NCI-H2171 treated with DMSO at 0.1 percent for 48 hours (cell line): ENCODE results near the gene ADORA2A.

Experiments
- DNase-seq: peaks from one replicate; lab custom pipeline; 2025; lab: John Stamatoyannopoulos, UW

Gene ADORA2A

DNA sequence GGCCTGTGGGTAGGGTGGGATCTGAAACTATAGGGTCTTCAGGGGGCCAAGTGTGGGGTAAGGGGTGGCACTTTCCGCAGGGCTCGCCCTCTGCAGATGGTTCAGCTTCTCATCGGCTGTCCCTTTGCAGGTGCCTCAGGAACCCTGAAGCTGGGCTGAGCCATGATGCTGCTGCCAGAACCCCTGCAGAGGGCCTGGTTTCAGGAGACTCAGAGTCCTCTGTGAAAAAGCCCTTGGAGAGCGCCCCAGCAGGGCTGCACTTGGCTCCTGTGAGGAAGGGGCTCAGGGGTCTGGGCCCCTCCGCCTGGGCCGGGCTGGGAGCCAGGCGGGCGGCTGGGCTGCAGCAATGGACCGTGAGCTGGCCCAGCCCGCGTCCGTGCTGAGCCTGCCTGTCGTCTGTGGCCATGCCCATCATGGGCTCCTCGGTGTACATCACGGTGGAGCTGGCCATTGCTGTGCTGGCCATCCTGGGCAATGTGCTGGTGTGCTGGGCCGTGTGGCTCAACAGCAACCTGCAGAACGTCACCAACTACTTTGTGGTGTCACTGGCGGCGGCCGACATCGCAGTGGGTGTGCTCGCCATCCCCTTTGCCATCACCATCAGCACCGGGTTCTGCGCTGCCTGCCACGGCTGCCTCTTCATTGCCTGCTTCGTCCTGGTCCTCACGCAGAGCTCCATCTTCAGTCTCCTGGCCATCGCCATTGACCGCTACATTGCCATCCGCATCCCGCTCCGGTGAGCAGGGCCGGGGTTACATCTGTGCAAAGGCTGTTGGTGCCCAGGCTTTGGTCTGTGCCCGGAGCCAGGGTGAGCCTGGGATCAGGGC, 5.8 kb downstream of the ADORA2A start:
- no peak for DNase-seq

DNA sequence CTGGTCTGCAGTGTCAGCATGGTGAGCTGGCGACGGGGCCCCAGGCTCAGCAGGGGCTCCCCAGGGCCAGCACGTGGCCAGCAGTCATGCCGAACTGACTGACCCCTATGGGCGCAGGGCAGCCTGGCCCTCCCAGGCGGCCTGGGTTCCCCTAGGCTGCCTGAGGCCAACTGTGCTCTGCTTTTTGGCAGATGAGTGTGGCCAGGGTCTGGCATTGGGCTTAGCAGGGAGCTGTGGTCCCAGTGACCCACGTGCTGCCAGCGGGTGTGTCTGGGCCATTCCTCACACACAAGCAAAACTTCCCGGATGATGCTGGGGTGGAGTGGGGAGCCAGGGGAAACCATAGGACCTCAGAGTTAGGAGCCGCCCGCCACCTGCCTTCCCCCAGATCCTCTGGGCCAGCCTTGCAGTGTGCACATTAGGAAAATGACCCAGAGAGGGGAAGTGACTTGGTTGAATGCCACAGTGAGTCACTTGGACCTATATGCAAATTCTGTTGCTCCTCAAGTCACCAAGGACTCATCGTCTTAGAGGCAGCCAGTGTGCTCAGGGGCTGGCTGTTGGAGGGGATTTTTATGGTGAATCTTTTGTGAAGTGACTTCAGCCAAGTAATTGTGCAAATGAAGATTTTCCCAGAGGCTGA, 6.5 kb downstream of the ADORA2A start:
- no peak for DNase-seq

DNA sequence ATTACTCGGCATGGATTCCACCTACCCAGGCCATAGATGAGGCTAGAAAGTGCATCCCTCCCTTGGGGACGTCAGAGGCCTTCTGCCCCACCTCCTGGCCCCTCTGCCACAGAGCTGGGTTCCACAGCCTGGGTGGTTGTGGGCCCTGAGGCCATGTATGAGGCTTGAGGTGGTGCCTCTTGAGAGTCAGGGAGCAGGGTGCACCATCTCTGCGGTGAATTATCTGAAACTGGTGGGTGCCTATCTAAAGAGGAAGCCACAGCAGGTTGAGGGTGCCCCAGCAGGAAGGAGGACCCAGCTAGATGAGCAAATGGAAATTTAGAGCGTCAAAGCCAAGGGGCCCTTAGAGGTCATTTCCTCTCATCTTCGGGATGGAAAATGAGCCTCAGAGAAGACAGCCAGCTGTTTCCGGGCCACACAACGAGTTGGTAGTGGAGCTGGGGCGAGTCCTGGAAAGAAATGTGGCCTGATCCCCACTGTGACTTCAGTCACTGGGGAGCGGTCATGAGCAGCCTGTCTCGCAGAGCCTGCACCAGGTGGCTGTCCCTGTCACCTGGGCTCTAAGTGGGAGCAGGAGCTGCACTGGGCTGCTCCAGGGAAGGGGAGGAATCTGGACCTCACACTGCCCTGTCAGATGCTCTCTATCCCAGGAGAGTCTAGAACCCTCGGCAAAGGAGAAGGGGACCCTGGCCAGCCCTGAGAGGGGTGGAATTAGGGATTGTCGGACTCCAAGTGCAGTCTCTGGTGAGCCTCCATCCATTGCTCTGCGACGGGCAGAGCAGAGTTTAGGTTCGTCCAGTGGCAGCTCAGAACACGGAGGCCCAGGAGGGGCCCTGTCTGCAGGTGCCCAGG, 7.3 kb downstream of the ADORA2A start:
- no peak for DNase-seq

DNA sequence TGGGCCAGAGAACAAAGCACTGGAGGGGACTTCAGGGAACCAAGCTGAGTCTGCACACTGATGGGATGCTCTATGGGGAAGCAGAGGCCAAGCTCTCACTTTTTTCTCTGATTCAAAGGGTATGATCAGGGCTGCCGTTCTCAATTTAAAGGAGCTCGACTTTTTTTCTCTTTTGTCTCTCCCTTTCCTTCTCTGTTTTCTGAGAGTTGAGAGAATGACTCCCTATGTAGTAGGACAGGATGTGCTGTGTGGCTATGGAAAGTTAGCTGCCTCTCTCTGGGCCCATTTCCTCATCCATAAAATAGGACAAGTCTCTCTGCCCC, 7.9 kb downstream of the ADORA2A start:
- no peak for DNase-seq

DNA sequence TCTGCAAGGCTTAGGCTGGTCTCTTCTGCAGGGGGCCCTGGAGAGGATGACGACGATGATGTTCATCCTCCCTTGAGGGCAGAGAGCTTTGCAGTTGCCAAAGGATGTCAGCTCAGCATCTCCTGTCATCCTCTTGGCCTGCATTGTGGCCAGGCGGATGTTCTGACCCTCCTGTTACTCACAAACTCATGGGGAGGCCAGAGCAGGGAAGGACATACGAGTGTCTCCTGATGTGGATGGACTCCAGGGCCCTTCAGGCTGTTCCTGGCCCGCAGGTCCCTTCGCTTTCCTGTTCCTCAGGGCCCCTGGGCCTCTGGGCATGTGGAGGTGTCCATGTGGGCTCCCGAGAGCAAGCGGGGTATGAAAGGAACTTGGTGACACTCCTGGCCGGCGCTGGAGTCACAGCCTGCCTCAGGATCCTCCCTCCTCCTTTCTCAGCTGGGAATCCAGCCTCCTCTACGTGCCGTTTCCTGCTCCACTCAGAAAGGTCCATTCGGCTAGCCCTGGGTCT, 8.5 kb downstream of the ADORA2A start:
- no peak for DNase-seq

DNA sequence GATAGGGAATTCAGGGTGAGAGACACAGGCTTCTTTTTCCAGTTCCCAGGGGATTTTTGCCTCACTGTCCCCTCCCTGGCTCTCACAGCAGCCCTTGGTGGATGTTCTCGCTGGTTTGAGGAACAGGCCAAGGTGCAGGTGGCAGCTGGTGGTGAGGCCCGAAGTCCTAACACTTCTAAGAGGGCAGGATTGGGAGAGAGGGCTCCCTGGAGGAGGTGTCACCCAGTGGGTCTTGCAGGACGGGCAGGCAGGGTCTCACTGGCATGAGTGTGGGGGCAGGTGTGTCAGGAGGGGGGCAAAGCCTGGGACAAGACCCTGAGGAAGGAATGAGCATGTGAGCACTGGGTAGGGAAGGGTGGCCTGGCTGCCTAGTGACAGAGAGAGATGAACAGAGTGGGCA, 9.2 kb downstream of the ADORA2A start:
- no peak for DNase-seq

DNA sequence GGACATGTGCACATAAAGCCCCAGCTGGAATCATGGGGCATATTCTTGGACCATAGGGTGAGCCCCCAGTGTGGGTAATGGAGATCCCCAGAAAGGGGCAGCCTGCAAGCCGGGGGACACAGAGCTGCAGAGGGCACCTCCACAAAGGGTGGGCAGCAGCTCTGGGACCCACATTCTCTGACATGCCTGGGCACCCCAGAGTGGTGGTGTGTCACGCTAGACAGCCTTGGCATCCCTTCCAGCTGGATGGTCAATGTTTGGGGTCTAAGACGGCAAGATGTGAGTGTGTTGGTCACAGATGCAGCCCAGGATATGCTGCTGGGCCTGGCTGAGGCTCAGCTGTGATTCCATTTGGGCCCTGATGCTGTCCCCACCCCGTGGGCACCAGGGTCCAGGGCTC, 9.7 kb downstream of the ADORA2A start:
- no peak for DNase-seq

DNA sequence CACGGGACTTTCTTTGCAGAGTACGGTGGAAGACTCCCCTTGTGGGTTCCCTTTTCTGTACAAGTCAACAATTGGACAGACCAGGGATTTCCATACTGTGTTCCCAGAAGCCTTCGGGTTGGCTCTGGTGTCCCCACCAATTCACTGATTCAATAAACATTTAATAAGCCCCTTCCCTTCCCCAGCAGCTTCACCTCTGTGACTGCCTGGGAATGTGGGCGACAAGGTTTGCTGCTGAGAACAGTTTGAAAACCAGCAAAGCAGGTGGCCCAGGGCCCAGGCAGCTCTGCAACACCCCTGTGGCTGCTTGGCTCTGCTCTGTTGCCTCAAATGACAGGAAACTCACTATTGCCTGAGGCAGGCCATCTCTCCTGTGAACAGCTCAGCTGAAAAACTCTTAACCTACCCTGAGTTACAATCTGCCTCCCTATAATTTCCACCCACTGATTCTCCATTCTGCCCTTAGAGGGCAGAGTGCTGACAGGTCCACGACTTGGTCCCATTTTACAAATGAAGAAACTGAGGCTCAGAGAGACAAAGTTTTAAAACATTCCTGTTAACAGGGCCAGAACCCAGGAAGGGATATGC, 10.4 kb downstream of the ADORA2A start:
- no peak for DNase-seq

DNA sequence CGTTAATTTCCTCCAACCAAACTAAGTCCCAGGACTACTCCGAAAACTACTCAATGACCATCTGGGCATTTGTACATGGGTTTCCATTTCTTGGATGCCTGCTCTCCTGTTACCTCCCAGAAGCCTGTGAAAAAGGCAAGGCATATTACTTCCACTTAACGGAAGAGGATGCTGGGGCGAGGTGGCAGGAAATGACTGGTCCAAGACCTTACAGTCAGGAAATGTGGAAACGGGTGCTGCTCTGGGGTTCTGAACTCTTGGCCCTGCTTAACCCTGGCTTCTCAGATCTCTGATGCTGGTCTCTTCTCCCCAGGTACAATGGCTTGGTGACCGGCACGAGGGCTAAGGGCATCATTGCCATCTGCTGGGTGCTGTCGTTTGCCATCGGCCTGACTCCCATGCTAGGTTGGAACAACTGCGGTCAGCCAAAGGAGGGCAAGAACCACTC, 12.9 kb downstream of the ADORA2A start:
- no peak for DNase-seq

DNA sequence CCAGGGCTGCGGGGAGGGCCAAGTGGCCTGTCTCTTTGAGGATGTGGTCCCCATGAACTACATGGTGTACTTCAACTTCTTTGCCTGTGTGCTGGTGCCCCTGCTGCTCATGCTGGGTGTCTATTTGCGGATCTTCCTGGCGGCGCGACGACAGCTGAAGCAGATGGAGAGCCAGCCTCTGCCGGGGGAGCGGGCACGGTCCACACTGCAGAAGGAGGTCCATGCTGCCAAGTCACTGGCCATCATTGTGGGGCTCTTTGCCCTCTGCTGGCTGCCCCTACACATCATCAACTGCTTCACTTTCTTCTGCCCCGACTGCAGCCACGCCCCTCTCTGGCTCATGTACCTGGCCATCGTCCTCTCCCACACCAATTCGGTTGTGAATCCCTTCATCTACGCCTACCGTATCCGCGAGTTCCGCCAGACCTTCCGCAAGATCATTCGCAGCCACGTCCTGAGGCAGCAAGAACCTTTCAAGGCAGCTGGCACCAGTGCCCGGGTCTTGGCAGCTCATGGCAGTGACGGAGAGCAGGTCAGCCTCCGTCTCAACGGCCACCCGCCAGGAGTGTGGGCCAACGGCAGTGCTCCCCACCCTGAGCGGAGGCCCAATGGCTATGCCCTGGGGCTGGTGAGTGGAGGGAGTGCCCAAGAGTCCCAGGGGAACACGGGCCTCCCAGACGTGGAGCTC, 13.5 kb downstream of the ADORA2A start:
- DNase-seq = no peak

DNA sequence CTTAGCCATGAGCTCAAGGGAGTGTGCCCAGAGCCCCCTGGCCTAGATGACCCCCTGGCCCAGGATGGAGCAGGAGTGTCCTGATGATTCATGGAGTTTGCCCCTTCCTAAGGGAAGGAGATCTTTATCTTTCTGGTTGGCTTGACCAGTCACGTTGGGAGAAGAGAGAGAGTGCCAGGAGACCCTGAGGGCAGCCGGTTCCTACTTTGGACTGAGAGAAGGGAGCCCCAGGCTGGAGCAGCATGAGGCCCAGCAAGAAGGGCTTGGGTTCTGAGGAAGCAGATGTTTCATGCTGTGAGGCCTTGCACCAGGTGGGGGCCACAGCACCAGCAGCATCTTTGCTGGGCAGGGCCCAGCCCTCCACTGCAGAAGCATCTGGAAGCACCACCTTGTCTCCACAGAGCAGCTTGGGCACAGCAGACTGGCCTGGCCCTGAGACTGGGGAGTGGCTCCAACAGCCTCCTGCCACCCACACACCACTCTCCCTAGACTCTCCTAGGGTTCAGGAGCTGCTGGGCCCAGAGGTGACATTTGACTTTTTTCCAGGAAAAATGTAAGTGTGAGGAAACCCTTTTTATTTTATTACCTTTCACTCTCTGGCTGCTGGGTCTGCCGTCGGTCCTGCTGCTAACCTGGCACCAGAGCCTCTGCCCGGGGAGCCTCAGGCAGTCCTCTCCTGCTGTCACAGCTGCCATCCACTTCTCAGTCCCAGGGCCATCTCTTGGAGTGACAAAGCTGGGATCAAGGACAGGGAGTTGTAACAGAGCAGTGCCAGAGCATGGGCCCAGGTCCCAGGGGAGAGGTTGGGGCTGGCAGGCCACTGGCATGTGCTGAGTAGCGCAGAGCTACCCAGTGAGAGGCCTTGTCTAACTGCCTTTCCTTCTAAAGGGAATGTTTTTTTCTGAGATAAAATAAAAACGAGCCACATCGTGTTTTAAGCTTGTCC, 14.3 kb downstream of the ADORA2A start:
- DNase-seq = peak; percentile 5

DNA sequence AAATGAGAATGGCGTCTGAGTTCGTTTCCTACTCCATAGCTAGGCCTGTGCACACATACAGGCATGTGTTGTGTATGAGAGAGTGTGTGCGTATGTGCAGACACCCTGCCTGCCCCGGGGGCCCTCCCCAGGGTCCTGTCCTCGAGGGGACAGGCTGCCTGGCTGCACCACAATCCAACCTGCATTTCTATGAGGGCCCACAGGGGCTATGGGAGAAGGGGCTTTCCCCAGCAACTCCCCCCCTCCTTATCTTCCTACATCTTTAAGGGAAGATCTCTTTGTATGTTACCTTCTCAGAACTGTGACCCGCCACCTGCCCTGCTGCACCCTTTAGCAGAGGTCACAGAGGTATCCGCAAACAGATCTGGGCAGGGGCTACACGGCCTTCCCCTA, 14.9 kb downstream of the ADORA2A start:
- DNase-seq = no peak

DNA sequence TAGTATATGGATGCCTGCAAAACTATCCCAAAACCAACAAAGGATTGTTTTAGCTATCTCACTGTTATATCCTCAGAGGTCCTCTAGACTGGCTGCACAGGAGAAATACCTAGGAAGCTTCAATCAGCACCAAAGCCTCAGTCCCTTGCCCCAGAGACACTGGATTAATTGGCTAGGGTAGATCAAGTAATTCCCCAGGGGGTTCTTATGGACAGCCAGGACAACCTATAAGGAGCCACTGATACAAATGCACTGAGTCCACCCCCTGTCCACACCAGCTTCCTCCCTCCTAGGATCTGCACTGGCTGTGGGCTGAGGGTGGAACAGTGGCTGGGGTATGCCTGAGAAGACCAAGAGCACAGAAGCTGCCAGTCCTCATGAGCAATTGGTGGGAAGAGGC, 16.3 kb downstream of the ADORA2A start:
- DNase-seq = no peak

DNA sequence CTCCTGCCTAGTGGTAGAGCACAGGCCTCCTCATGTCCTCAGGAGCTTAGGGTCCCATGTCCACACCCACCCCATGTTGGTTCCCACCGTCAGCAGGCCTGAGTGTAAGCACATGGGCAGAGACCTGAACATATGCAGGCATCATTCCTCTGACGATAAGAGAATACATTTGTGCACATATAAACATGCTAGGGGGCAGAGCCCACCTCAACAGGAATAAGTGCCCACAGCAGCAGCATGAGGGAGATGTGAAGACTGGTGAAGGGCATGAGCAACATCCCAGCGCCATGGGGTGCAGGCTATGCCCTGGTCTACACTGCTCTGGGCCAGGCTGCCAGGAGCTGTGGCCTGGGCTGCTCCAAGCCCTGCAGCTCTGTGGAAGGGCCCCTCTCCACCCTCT, 16.9 kb downstream of the ADORA2A start:
- no peak for DNase-seq

DNA sequence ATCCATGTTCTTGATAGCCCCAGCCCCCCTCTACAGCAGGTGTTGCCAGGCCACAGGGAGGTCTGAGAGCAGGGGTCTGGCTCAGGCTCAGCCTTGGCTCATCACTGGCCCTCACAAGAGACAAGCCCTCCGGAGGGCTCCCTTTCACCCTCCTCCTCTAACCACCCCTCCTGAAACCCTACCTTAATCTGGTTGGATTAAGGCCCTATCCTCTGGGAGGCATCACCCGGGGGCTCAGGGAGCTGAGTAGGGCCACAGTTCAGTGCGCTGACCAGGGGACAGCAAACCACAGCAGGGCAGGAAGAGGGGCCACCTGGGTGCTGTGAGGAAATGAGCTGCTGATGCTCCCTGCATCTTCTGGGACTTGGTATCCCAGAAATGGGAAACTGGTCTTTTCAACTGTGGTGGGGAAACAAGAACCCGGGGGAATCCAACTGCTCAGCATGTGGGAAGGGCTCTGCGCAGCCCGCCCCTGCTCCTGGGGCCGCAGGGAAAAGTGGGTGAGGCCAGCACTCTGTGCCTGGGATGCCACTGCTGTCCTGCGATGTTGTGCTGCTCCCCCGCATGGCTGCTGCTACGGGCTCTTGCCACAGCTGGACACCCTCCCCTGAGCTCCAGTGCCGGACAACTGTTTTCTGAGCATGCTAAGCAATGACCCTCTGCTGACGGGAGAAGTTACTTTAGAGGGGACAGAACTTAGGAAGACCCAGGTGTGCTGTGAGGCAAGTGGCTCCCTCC, 17.5 kb downstream of the ADORA2A start:
- DNase-seq = no peak

DNA sequence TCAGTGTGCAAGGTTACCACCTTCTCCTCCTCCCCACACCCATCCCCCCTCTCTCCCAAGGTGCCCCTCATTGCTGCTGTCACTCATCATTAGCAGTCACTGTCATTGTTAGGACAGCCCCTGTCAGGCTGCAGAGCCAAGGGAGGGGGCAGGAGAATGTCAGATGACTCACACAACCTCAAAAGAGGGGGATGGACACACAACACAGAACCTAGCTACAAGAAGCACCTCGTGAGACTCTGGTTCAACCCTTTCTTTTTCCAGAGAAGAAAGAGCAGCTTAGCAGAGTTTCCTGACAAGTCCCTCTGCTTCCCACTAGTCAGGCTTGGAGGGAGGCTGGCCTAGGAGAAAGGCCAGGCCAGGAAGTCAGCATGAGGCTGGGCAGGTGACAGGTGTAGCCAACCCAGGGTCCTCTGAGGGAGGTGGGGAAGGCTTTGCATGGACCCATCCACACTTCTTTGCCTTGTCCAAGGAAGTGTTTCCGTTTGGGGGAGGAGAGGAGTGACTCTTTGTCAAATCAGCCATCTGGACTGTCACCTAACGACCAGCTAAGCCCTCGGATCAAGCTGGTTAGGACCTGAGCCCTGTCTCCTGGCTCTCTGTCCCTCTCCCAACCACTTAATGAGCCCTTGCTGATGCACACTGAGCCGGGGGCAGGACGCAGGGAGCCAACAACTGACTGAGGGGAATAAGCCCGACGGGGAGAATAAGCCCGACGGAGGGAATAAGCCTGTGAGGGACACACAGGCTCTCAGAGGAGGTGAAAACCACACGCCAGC, 18.3 kb downstream of the ADORA2A start:
- DNase-seq = no peak

DNA sequence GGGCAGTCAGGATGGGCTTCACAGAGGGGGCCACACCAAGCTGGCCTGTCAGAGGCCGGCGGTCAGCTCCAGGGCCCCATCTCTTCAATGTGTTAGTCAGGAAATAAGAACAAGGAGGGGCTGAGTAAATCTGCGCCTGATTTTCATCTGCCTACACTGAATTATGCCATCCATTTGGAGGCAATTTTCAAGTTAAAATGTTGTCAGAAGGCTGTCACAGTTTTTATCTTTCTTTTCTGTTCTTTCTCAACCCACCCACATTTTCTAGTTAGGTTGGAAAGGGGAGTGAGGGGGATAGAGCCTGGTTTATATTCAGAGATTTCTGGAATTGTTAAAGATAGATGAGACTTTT, 18.8 kb downstream of the ADORA2A start:
- no peak for DNase-seq

DNA sequence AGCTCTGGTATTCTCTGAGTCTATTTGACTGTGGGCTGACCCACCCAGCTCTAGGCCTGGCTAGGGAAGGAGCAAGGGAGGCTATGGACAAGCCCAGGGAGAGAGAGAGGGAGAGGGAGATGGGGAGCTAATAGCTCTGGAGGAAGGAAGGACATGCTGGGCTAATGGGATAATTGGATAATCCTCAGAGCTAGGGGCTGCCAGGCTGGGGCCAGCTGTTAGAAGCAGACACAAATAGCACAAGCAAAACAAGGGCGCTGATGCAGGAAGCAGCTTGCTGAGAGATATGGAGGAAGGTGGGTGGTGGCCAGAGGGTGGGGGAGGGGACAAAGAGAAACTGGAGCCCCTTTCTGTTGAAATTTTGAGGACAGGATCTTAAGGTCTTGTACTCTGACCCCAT, 23.2 kb downstream of the ADORA2A start:
- peak; percentile 53 for DNase-seq

DNA sequence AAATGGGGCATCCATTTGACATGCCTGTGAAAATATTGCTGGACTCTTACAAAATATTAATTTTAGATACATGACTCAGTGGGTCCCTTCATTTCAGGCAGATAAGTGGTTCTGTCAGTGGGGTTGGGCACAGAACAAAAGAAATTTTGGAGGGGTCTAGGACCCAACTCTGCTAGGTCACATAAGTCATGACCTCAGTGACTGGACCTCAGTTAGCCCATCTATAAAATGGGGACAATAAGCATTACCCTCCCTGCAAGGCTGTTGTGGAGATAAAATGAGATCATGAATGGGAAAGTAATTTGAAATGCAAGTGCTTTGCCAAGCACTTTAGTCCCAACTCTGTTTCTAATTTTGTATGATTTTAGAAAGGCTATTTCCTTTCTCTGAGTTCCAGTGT, 23.8 kb downstream of the ADORA2A start:
- no peak for DNase-seq
